Measurements from ENCODE around the gene WFDC8. TPM values are rescaled to one million over a fixed set of nuclear protein-coding genes. Genes with fewer than 3 reads are reported as not detected.

The WFDC8 gene
- polyA plus RNA-seq, 5 donors: 0.12 TPM; not detected in 4

Other genes with a start within 250 kb of the WFDC8 start
- gene SDC4, start 230.9 kb downstream of the WFDC8 start, polyA plus RNA-seq (ENCODE audit: insufficient read depth in 1 of 5, insufficient read length in 5 of 5, low replicate concordance in 1 of 5): 100 to 1,000 TPM; 188 to 275 (median 204) TPM
- 10 to 100 TPM; 21.7 to 26.7 (median 22.9) TPM for gene SYS1, start 216.1 kb downstream of the WFDC8 start, polyA plus RNA-seq (ENCODE audit: insufficient read depth in 1 of 5, insufficient read length in 5 of 5, low replicate concordance in 1 of 5)
- gene TP53TG5, start 201.0 kb downstream of the WFDC8 start, polyA plus RNA-seq (ENCODE audit: insufficient read depth in 1 of 5, insufficient read length in 5 of 5, low replicate concordance in 1 of 5): 1 to 10 TPM; 1.2 to 2.1 (median 1.5) TPM
- gene DBNDD2, start 171.0 kb downstream of the WFDC8 start, polyA plus RNA-seq (ENCODE audit: insufficient read depth in 1 of 5, insufficient read length in 5 of 5, low replicate concordance in 1 of 5): 10 to 100 TPM; 19.6 to 24.1 (median 22.6) TPM
- 10 to 100 TPM; 75.8 to 89.8 (median 84.1) TPM for gene PIGT, start 163.1 kb downstream of the WFDC8 start, polyA plus RNA-seq (ENCODE audit: insufficient read depth in 1 of 5, insufficient read length in 5 of 5, low replicate concordance in 1 of 5)
- gene WFDC2, start 109.5 kb downstream of the WFDC8 start, polyA plus RNA-seq (ENCODE audit: insufficient read depth in 1 of 5, insufficient read length in 5 of 5, low replicate concordance in 1 of 5): 10 to 100 TPM; 22.1 to 48.6 (median 30.0) TPM
- not detected for gene SPINT3, start 63.7 kb downstream of the WFDC8 start, polyA plus RNA-seq (ENCODE audit: insufficient read depth in 1 of 5, insufficient read length in 5 of 5, low replicate concordance in 1 of 5)
- under 1 TPM in 2 of 5 donors, not detected in 3; 0.19 to 0.40 TPM for gene WFDC6, start 39.8 kb downstream of the WFDC8 start, polyA plus RNA-seq (ENCODE audit: insufficient read depth in 1 of 5, insufficient read length in 5 of 5, low replicate concordance in 1 of 5)
- gene EPPIN, start 31.9 kb downstream of the WFDC8 start, polyA plus RNA-seq (ENCODE audit: insufficient read depth in 1 of 5, insufficient read length in 5 of 5, low replicate concordance in 1 of 5): under 1 TPM; 0.13 to 0.26 (median 0.18) TPM
- gene WFDC10A, start 50.5 kb upstream of the WFDC8 start, polyA plus RNA-seq (ENCODE audit: insufficient read depth in 1 of 5, insufficient read length in 5 of 5, low replicate concordance in 1 of 5): not detected
- gene WFDC9, start 52.0 kb upstream of the WFDC8 start, polyA plus RNA-seq (ENCODE audit: insufficient read depth in 1 of 5, insufficient read length in 5 of 5, low replicate concordance in 1 of 5): not detected
- gene WFDC11, start 91.0 kb upstream of the WFDC8 start, polyA plus RNA-seq (ENCODE audit: insufficient read depth in 1 of 5, insufficient read length in 5 of 5, low replicate concordance in 1 of 5): not detected
- not detected for gene WFDC13, start 122.8 kb upstream of the WFDC8 start, polyA plus RNA-seq (ENCODE audit: insufficient read depth in 1 of 5, insufficient read length in 5 of 5, low replicate concordance in 1 of 5)
- not detected for gene WFDC10B, start 125.7 kb upstream of the WFDC8 start, polyA plus RNA-seq (ENCODE audit: insufficient read depth in 1 of 5, insufficient read length in 5 of 5, low replicate concordance in 1 of 5)
- gene SPINT4, start 143.1 kb upstream of the WFDC8 start, polyA plus RNA-seq (ENCODE audit: insufficient read depth in 1 of 5, insufficient read length in 5 of 5, low replicate concordance in 1 of 5): not detected
- 1 to 10 TPM in 2 of 5 donors, under 1 TPM in 3; 0.20 to 1.3 (median 0.71) TPM for gene WFDC3, start 212.6 kb upstream of the WFDC8 start, polyA plus RNA-seq (ENCODE audit: insufficient read depth in 1 of 5, insufficient read length in 5 of 5, low replicate concordance in 1 of 5)
- 10 to 100 TPM; 26.4 to 36.0 (median 28.9) TPM for gene DNTTIP1, start 212.7 kb upstream of the WFDC8 start, polyA plus RNA-seq (ENCODE audit: insufficient read depth in 1 of 5, insufficient read length in 5 of 5, low replicate concordance in 1 of 5)
- gene UBE2C, start 233.4 kb upstream of the WFDC8 start, polyA plus RNA-seq (ENCODE audit: insufficient read depth in 1 of 5, insufficient read length in 5 of 5, low replicate concordance in 1 of 5): 100 to 1,000 TPM in 1 of 5 donors, 10 to 100 TPM in 4; 43.4 to 104 (median 68.6) TPM
- 100 to 1,000 TPM in 1 of 5 donors, 1 to 10 TPM in 2, under 1 TPM in 2; 0.29 to 321 (median 3.0) TPM for gene TNNC2, start 248.0 kb upstream of the WFDC8 start, polyA plus RNA-seq (ENCODE audit: insufficient read depth in 1 of 5, insufficient read length in 5 of 5, low replicate concordance in 1 of 5)

Data from right lung (tissue), 5 donors.